Stimulated activated CD8-positive, alpha-beta memory T cell treated with anti-CD3 and anti-CD28 coated beads, Interleukin-4, amount 100 ng/mL, for 1 hour (primary cell): Measurements from ENCODE around the gene ZNF723.
"Not testable (repeated sequence)": the region's sequence is repeated elsewhere in the genome, so short reads cannot be mapped to it uniquely, and the experiment has no call there.

Source experiments
- DNase-seq, 2 donors: peaks; one replicate each; pipeline ENCODE4 v3.0.0-alpha.2; 2020; ENCODE audit warnings: low read depth in 2 of 2, low spot score in 1 of 2

Gene ZNF723

DNA sequence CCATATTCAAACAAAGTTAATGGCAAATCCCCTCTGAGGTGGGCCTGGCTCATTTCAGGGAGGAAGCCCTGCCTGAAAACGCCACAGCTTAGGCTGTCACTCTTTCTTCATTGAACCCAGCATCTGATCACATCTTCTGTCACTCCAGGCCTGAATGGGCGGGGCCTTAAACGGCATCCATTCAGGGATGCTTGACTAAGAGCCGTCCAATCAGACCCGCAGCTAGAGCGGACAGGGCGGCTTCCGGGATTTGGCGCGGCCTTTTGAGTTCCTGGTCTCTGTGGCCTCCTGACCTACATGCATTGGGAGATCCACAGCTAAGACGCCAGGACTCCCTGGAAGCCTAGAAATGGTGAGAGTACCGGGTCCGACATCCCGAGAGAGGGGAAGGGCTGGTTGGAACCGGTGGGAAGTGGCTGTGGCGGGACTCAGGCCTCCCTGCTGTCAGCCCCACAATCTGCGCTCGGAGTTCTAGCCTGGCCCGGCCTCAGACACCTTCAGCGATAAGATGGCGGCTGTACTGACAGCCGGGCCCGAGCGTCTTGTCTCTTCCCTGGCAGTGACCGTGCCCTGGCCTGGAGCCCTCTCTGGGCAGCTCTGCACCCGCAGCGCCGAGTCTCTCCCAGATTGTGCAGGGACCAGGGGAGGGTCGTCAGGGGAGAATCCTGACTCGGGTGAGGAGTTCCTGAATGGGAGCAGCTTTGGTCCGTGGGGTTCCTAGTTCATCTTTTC lies at the start of gene ZNF723:
Gene ZNF723, plus strand, starts transcription at position 261 of the 732 bp plus-strand sequence. Its CDS starts 89 bp downstream, at position 350.
- DNase-seq, result no peak

GRCh38 chr19:22783651-22784410 lies 48.3 kb upstream of the ZNF723 start, which contains the start of gene ZNF99:
ZNF99 (minus strand) TSS chr19:22784151; CDS start chr19:22784016, 135 bp downstream.
- no peak for DNase-seq

- not testable (repeated sequence) for DNase-seq
Observed at GRCh38 chr19:22792863-22793262, 39.2 kb upstream of the ZNF723 start.

GRCh38 chr19:22797040-22797439 lies 35.1 kb upstream of the ZNF723 start:
- DNase-seq, result no peak

DNA sequence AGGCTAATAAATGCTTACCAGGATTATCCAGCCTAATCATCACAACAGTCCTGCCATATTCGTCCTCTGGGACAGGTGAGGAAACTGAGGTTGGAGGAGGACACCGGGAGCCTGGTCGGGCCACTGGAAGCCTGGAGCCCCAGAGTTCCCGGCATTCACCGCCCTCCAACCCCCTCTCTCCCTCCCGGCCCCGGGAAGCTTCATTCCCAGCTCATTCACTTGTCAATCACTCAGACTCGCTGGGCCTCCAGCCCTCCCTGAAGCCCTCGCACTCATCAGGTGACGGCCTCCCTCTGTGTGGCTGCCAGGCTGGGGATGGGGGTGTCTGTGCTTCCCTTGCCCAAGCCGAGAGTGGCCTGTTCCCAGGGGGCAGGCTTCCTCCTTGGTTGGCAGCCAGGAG lies 25.7 kb upstream of the ZNF723 start:
- DNase-seq, result no peak

DNA sequence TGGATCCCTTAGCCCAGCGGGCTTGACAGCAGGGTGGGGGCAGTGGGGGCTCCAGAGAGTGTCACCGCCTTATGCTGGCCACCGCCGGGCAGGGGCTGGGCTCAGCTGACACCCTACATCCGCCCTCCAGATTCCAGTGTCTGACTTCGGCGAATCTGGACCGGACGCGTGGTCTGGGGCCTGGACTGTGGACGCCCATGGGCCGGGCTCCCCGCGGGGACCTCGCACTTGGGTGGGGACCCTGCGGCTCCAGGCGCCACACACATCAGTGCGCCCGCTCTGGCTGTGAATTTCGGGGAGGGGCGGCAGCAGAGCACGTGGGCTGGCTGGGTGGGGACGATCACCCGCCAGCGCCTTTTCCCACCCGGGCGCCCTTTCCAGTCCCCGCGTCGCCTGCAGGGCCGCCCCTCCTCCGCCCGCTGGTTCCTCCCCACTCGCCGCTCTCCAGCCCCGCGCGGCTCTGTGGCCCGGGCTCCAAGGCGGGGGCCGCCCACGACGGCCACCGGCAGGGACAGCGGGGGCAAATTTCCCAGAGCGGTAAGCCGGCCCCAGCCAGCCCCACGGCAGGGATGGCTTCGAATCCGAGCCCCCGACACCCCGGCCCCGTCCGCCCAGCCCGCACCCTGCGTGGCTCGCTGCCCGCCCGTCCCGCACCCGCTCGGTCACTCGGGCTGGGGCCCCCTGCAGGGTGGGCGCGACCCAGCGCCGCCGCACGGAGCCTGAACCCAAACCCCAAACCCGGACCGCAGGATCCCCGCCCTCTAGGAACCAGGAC lies 24.8 kb upstream of the ZNF723 start:
- DNase-seq, result no peak

GRCh38 chr19:22814124-22814523 lies 18.0 kb upstream of the ZNF723 start:
- no peak for DNase-seq

DNA sequence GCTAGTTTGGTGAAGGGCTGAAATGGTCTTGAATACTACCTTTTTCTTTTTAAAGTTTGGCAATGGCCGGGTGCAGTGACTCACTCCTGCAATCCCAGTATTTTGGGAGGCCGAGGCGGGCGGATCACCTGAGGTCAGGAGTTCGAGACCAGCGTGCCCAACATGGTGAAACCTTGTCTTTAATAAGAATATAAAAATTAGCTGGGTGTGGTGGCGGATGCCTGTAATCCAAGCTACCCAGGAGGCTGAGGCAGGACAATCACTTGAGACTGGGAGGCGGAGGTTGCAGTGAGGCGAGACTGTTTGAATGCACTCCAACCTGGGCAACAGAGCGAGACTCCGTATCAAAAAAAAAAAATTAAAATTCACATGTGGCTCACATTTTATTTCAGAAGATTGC lies 880 bp upstream of the ZNF723 start:
- no peak for DNase-seq

DNA sequence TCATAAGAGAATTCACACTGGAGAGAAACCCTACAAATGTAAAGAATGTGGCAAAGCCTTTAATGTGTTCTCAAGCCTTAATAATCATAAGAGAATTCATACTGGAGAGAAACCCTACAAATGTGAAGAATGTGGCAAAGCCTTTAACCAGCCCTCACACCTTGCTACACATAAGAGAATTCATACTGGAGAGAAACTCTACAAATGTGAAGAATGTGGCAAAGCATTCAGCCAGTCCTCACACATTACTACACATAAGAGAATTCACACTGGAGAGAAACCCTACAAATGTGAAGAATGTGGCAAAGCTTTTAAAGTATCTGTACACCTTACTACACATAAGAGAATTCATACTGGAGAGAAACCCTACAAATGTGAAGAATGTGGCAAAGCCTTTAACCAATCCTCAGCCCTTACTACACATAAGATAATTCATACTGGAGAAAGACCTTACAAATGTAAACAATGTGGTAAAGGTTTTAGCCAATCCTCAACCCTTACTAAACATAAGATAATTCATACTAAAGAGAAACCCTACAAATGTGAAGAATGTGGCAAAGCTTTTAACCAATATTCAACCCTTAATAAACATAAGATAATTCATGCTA lies 25.7 kb downstream of the ZNF723 start:
- not testable (repeated sequence) for DNase-seq

DNA sequence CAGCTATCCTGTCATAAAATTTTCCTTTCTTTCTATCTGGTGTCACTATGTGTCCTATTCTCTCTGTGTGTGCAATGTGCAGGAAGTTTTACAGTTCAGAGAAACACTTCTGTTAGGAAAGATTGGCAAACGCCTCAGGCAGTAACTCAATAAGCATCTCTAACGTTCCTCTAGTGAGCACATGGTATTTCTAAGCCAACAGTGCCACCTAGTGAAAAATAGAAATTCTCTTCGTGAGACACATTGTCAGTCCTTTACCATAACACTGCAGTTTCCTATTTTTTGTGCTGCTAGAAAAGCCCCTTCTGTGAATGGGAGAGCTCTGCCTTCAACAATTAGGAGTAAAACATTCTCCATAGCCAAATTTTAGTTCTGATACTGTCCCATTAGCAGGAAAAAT lies 50.7 kb downstream of the ZNF723 start:
- no peak for DNase-seq

DNA sequence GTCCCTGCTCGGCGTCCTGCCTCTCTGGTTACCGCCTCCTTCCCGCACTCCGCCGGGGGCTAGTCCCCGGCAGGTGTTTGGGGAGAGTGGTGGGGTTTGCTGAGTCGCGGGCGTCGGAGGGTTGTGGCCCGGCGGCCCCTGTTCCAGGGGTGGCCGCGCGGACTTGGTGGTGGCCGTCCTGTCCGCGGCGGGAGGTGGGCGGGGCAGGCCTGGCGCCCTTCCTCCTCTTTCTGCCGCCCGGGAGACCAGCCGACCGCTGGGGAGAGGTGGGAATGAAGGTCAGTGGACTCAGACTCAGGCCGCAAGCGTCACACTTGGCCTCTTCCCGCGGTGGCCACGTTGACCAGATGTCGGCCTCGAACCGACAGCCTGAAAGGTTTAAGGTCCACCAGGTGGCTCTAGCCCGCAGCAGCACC lies 61.8 kb downstream of the ZNF723 start:
- no peak for DNase-seq

- no peak for DNase-seq
Observed at GRCh38 chr19:22901431-22902130, 69.5 kb downstream of the ZNF723 start.
